ENCODE results near the gene GNMT. TPM values are rescaled to one million over a fixed set of nuclear protein-coding genes. Genes with fewer than 3 reads are reported as not detected.
A peak's percentile ranks its signal among the peaks of the same experiment; 100 is the strongest.

Gene GNMT
- total RNA-seq, 2 experiments from 2014 or later: 1.1 to 1.3 TPM

- POLR2A ChIA-PET: no interaction called here
- H3K27ac Mint-ChIP-seq: no peak overlapping the region
- DNase-seq: no peak
- H3K4me3 Mint-ChIP-seq: no peak overlapping the region
- peaks cover 50% of the 10 kb centered on the region for H3K36me3 Mint-ChIP-seq (ENCODE audit: low read depth)
- H3K27me3 Mint-ChIP-seq: no peaks in the 10 kb centered on the region
- CTCF ChIA-PET: interaction anchor here (0.9 to 1.9 kb wide), 3 partner anchors 17 to 27 kb away, joined by 3 to 4 read pairs (median 3); partner anchors contain the start of gene PPP2R5D
- no peaks in the 10 kb centered on the region for H3K9me3 Mint-ChIP-seq
- peaks cover 44% of the 10 kb centered on the region for H3K4me1 Mint-ChIP-seq
Observed at GRCh38 chr6:43011207-43011606, 50.7 kb downstream of the GNMT start.

GRCh38 chr6:43012364-43012763 lies 51.8 kb downstream of the GNMT start:
- Mint-ChIP-seq H3K9me3 (no peaks in the 10 kb centered on the region), H3K4me3 (peak overlapping the region; percentile 95), H3K27ac (peak overlapping the region; percentile 72), H3K27me3 (no peaks in the 10 kb centered on the region), H3K36me3 (ENCODE audit: low read depth) (peaks cover 48% of the 10 kb centered on the region), H3K4me1 (peaks cover 48% of the 10 kb centered on the region)
- CTCF ChIA-PET: interaction anchor here (0.5 to 1.7 kb wide), 7 partner anchors 9 to 782 kb away, joined by 3 to 7 read pairs (median 3); no protein-coding TSS in a partner anchor
- POLR2A ChIA-PET: interaction anchor here (3.4 kb wide), 1 partner anchor 83 kb away, joined by 12 read pairs; the partner anchor contains the start of gene CNPY3
- no peak for DNase-seq

GRCh38 chr6:43013097-43013842 lies 52.7 kb downstream of the GNMT start:
- Mint-ChIP-seq H3K36me3 (ENCODE audit: low read depth) (peaks cover 51% of the 10 kb centered on the region), H3K9me3 (no peaks in the 10 kb centered on the region), H3K27ac (peak overlapping the region; percentile 86), H3K27me3 (no peaks in the 10 kb centered on the region), H3K4me3 (peak overlapping the region; percentile 95), H3K4me1 (peaks cover 48% of the 10 kb centered on the region)
- CTCF ChIA-PET: interaction anchor here (0.5 to 2.3 kb wide), 10 partner anchors 10 to 84 kb away, joined by 3 to 7 read pairs (median 4); partner anchors contain the start of genes CNPY3 and PPP2R5D
- POLR2A ChIA-PET: interaction anchor here (0.9 to 3.4 kb wide), 2 partner anchors 41 to 84 kb away, joined by 3 to 12 read pairs; partner anchors contain the start of genes CNPY3 and CUL7
- no peak for DNase-seq

Other genes with a start within 250 kb of the GNMT start
- not detected for gene PRPH2, start 238.2 kb upstream of the GNMT start, total RNA-seq
- 10 to 100 TPM; 37.1 to 38.6 TPM for gene TBCC, start 214.7 kb upstream of the GNMT start, total RNA-seq
- 10 to 100 TPM; 23.4 to 27.8 TPM for gene BICRAL, start 178.7 kb upstream of the GNMT start, total RNA-seq
- 10 to 100 TPM; 68.7 to 74.0 TPM for gene RPL7L1, start 81.1 kb upstream of the GNMT start, total RNA-seq
- not detected for gene PTCRA, start 44.7 kb upstream of the GNMT start, total RNA-seq
- gene CNPY3, start 31.3 kb upstream of the GNMT start, total RNA-seq: 10 to 100 TPM; 69.7 to 75.0 TPM
- gene PEX6, start 18.4 kb downstream of the GNMT start, total RNA-seq: 10 to 100 TPM; 18.7 to 21.3 TPM
- gene PPP2R5D, start 23.8 kb downstream of the GNMT start, total RNA-seq: 10 to 100 TPM; 62.0 to 68.1 TPM
- 10 to 100 TPM; 58.9 to 70.1 TPM for gene MEA1, start 53.2 kb downstream of the GNMT start, total RNA-seq
- 10 to 100 TPM; 64.7 to 74.2 TPM for gene KLHDC3, start 53.5 kb downstream of the GNMT start, total RNA-seq
- 10 to 100 TPM; 65.3 to 68.4 TPM for gene RRP36, start 60.9 kb downstream of the GNMT start, total RNA-seq
- gene CUL7, start 93.1 kb downstream of the GNMT start, total RNA-seq: 10 to 100 TPM in 1 of 2 experiments, 1 to 10 TPM in 1; 9.7 to 11.2 TPM
- gene MRPL2, start 98.7 kb downstream of the GNMT start, total RNA-seq: 10 to 100 TPM; 53.9 to 59.3 TPM
- gene KLC4, start 98.9 kb downstream of the GNMT start, total RNA-seq: 10 to 100 TPM; 12.7 to 17.0 TPM
- 1 to 10 TPM; 1.3 to 1.9 TPM for gene PTK7, start 115.6 kb downstream of the GNMT start, total RNA-seq
- 10 to 100 TPM; 40.8 to 41.9 TPM for gene SRF, start 210.5 kb downstream of the GNMT start, total RNA-seq
- gene CUL9, start 221.4 kb downstream of the GNMT start, total RNA-seq: 10 to 100 TPM; 57.8 to 60.7 TPM